Right ventricle myocardium superior (tissue), 1 donor: ENCODE data around the gene ZNF330. TPM values are rescaled to one million over a fixed set of nuclear protein-coding genes. Genes with fewer than 3 reads are reported as not detected.

Experiments used
- total RNA-seq: library from RNA; stranded (reverse); fragmentation: NEBNext Ultra II Directional; extraction: Animal tissue kit (Norgen Biotek cat#: 25700); gene quantifications from one replicate; pipeline ENCODE4 v1.2.1, GENCODE V29; 2021
- donor health status: DM: no; HTN: yes; CAD: no; lungs with severe emphysema.

Gene ZNF330
- total RNA-seq, 1 donor from 2014 or later, result 147 TPM

Other genes starting within 250 kb of the ZNF330 start
- 53.3 TPM for gene RNF150, start 87.4 kb upstream of the ZNF330 start, total RNA-seq